OCI-LY1 (cell line): Measurements from ENCODE around the gene DOCK2.

Experiments
- CTCF ChIP-seq: fragments of 200-600 bp; sonication (generic), shearing (Covaris generic); IDR thresholded peaks from 2 replicates; pipeline ENCODE4 v1.5.1; 2017; ENCODE audit warnings: mild to moderate bottlenecking, antibody characterized with exemption, low read length, moderate library complexity, mixed read lengths
- EZH2 ChIP-seq: fragments of 200-600 bp; sonication (generic), shearing (Covaris generic); IDR thresholded peaks from 2 replicates; pipeline ENCODE4 v1.8.0; 2017; ENCODE audit warnings: borderline replicate concordance, mixed run types, mild to moderate bottlenecking, antibody characterized with exemption, low read length, moderate library complexity, mixed read lengths

GRCh38 chr5:169880012-169880663 lies 243.1 kb downstream of the DOCK2 start:
- TF ChIP-seq EZH2 (no peak), CTCF (no peak)
